ENCODE measurements around the gene CFAP298.
"Not testable (repeated sequence)": the region's sequence is repeated elsewhere in the genome, so short reads cannot be mapped to it uniquely, and the experiment has no call there.

CFAP298 gene

DNA sequence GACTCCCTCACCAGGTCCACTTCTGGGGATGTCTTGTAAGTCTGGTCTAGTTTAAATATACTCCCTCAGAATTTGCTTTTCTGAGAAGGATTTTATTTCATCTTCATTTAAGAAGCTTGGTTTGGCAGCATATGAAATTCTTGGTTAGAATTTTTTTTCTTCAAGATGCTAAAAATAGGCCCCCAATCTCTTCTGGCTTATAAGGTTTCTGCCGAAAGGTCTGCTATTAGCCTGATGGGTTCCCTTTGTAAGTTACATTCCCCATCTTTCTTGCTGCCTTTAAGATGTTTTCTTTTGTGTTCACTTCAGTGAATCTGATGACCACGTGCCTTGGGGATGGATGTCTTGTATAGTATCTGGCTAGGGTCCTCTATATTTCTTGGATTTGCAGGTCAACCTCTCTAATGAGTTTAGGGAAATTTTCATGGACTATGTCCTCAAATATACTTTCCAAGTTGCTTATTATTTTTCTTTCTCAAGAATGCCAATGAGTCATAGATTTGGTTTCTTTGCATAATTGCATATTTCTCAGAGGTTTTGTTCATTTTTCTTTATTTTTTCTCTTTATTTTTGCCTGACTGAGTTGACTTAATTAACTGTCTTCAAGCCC is 46.2 kb downstream of the CFAP298 start:
- DNase-seq: no peak

DNA sequence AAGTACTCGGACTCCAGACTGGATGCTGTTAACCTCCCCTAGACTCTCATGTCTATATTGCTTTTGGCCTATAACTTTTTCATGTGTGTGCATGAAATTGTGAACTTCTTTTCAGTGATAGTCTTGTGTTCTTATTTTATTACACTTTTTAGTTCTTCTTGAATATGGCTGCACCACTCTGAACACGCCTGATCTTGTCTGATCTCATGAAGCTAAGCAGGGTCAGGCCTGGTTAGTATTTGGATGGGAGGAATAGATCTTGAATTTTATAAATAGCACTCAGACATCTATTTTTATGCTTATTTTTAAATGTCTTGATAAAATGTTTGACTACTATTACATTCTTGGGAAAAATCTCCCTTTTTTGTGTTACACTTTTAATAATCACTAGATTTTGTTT is 49.3 kb downstream of the CFAP298 start:
- no peak for DNase-seq

DNA sequence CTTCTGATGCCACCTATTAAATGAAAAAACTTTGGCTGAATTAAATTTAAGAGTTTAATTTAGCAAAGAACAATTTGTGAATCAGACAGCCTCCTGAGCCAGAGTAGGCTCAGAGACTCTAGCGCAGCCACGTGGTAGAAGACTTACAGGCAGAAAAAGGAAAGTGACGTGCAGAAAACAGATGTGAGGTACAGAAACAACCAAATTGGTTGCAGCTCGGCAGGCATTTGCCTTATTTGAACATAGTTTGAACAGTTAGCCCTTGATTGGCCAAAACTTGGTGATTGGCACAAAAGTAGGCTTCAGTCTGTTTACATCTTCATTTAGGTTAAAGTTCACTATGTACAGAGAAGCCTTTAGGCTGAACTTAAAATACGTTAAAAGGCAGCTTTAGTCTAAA is 49.8 kb downstream of the CFAP298 start:
- DNase-seq: peak; percentile 54

DNA sequence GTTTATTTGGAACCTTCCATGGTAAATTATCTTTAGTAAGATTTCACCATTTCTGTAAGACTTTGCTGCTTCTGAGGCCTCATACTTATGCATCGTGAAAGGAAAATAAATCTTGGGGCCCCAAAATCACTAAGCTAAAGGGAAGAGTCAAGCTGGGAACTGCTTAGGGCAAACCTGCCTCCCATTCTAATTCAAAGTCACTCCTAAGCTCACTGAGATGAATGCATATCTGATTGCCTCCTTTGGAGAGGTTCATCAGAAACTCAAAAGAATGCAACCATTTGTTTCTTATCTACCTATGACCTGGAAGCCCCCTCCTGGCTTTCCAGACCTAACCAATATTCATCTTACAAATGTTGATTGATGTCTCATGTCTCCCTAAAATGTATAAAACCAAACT is 50.7 kb downstream of the CFAP298 start:
- DNase-seq: not testable (repeated sequence)

DNA sequence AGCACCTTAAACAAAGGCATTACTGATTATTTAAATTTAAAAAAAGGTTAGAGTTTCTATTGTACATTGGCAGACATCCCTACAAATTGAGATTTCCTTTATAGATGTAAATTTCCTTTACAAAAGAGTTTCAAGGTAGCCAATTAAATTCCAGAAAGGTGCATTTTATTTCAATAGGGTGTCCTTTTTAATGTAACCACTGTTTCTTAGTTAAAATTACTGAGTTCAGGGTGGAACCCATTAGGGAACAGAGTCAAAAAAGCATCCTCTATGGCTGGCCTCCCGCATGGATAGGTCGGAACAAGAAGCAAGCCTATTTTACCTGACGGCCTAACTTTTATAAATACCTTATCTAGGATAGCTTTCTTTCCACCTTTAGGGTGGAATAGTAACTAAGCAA is 51.3 kb downstream of the CFAP298 start:
- no peak for DNase-seq

DNA sequence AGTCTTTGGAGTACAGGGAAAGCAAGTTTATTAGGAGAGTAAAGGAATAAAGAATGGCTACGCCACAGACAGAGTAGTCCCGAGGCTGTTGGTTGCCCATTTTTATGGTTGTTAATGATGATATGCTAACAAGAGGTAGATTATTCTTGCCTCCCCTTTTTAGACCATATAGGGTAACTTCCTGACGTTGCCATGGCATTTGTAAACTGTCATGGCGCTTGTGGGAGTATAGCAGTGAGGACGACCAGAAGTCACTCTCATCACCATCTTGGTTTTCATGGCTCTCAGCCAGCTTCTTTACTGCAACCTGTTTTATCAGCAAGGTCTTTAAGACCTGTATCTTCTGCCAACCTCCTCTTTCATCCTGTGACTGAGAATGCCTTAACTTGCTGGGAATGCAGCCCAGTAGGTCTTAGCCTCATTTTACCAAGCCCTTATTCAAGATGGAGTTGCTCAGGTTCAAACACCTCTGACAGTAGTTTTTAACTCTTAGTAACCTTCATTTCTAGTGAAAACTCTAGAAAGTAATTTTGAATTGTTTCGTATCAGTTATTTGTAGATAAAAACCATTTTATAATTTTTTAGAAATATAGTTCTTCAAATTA is 53.1 kb downstream of the CFAP298 start:
- no peak for DNase-seq

DNA sequence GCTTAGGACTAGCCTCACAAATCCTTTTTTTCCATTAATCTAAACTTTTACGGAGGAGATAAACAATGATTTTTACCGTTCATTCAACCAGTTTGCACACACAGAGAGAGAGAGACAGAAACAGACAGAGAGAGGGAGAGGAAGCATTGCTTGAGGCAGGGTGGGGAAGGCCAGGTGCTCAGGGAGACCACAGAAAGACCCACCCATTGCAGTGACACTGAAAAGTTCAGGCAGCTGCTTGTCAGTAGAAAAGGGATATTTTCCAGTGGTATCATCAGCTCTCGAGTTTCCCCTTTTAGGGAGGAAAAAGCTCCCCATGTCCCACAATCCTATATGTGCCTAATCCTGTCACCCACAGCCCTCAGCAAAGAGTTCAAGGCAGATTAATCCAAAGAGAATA is 54.1 kb downstream of the CFAP298 start:
- no peak for DNase-seq

DNA sequence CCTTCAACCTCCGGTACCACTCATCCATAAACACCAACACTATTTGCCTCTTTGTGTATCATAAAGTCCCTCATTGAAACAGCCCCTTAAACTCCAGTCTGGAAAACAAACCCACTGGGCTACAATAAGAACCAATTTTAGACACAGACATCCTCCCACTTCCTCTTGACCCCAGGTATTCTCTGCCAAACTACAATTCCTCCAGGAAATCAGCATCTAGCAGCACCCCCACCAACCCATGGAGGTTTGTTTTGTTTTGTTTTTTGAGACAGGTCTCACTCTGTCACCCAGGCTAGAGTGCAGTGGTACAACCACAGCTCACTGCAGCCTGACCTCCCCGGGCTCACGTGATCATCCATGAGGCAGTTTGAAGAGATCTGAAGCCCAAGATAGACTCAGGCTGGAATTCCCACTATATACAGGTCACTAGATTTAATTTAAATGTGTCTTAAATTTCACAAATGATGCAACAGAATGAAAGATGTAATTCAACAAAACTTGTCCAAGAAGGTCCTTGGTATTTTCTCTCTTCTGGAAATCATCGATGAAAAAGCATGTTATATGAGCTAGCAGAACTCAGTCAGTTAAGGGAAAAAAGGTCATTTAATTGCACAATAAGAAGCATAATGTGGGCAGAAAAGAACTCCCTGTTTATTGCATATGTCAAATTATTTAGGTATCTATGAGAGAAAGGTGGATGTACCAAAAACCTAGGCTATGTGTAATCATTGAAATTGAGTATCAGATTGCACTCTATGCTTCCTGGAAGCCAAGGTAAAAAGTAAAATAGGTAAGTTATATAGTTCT is 57.1 kb downstream of the CFAP298 start:
- no peak for DNase-seq

DNA sequence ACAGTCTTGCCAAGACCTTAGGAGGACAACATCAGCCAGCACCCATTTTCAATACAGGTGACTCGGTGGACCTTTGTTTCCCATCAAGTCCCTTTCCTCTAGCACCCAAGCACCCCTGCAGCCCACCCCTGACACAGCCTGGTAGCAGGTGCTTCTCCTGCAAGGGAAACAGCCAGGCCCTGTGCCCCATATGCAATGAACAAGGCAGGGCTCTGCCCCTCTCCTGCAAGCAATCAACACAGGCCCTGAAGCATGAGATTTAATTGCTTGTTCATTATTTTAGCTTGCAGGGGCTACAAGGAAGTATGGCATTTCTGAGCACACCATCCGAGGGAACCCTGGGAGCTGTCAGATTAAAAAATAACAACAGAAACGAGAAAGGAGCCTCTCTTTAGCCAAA is 62.3 kb downstream of the CFAP298 start:
- DNase-seq: no peak

DNA sequence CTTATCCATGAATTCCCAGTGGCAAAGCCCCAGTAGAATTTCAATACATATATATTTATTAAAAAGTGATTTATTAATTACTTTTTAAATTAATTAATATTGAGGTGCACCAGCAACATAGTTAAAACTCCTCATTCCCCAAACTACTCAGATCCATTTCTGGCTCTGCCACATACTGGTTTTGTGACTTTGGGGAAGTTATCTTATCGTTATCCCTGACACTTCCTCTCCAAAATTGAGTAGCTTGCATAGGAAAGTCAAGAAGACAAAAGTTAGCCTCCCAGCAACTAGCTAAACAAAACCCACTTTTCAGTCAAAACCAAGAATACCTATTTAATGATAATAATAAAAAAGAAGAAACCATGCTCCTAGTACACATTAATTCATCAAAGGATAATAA is 62.7 kb downstream of the CFAP298 start:
- no peak for DNase-seq
